ENCODE results near the gene AMACR.

AMACR gene

GRCh38 chr5:34007621-34008600 lies at the start of gene AMACR:
Gene AMACR (minus strand): TSS chr5:34008050. CDS start chr5:34008019, 31 bp downstream.
- DNase-seq, result peak; percentile 98

GRCh38 chr5:34057569-34057968 lies 49.7 kb upstream of the AMACR start:
- no peak for DNase-seq

GRCh38 chr5:34057118-34057517 lies 49.3 kb upstream of the AMACR start:
- DNase-seq, result no peak

- no peak for DNase-seq
These were observed 47.8 kb upstream of the AMACR start for GRCh38 chr5:34055667-34056066.

GRCh38 chr5:34054400-34054729 lies 46.5 kb upstream of the AMACR start:
- no peak for DNase-seq

- DNase-seq, result no peak
These were observed 45.9 kb upstream of the AMACR start for GRCh38 chr5:34053571-34054399.

GRCh38 chr5:34053133-34053532 lies 45.3 kb upstream of the AMACR start:
- DNase-seq, result no peak

GRCh38 chr5:34051374-34051980 lies 43.6 kb upstream of the AMACR start:
- no peak for DNase-seq

GRCh38 chr5:34047774-34048572 lies 40.1 kb upstream of the AMACR start:
- no peak for DNase-seq

GRCh38 chr5:34047143-34047542 lies 39.3 kb upstream of the AMACR start:
- DNase-seq, result no peak

- no peak for DNase-seq
These were observed 38.1 kb upstream of the AMACR start for GRCh38 chr5:34045996-34046395.

GRCh38 chr5:34045023-34045422 lies 37.2 kb upstream of the AMACR start:
- no peak for DNase-seq

GRCh38 chr5:34043099-34043876 lies 35.4 kb upstream of the AMACR start, which contains the start of gene C1QTNF3:
Gene C1QTNF3 (minus strand): TSS chr5:34043213. CDS start chr5:34043125, 88 bp downstream.
- peak; percentile 83 for DNase-seq

GRCh38 chr5:34042321-34042720 lies 34.5 kb upstream of the AMACR start:
- DNase-seq, result no peak

GRCh38 chr5:34041247-34041972 lies 33.6 kb upstream of the AMACR start:
- no peak for DNase-seq

- no peak for DNase-seq
These were observed 32.6 kb upstream of the AMACR start for GRCh38 chr5:34040472-34040871.

GRCh38 chr5:34039398-34040157 lies 31.7 kb upstream of the AMACR start:
- DNase-seq, result no peak

- no peak for DNase-seq
These were observed 31.0 kb upstream of the AMACR start for GRCh38 chr5:34038838-34039237.

GRCh38 chr5:34038390-34038789 lies 30.5 kb upstream of the AMACR start:
- no peak for DNase-seq

- no peak for DNase-seq
These were observed 29.9 kb upstream of the AMACR start for GRCh38 chr5:34037726-34038125.
